Stomach (tissue), 9 donors: Measurements from ENCODE around the gene MAJIN. TPM values are rescaled to one million over a fixed set of nuclear protein-coding genes. Genes with fewer than 3 reads are reported as not detected.

Experiments
- DNase-seq, 2 donors: peaks; one replicate each; pipeline versions ENCODE4 v3.0.0 to v3.0.0-alpha.2; 2013 to 2019
- H3K27ac ChIP-seq, 5 donors: fragments of 200-600 bp in 4 of 5; sonication (generic) in 4 of 5; one replicate each; pipeline ENCODE4 v1.5.1; 2013 to 2019; ENCODE audit warnings: mild to moderate bottlenecking in 1 of 5, moderate library complexity in 1 of 5
- H3K27me3 ChIP-seq, 3 donors: fragments of 200-600 bp; sonication (generic); one replicate each; pipeline ENCODE4 v1.5.1; 2017 to 2019; ENCODE audit warnings: mixed run types in 1 of 3
- H3K36me3 ChIP-seq, 4 donors: fragments of 200-600 bp; sonication (generic); 1 replicate in 3 of 4; 2 replicates in 1 of 4; pipeline ENCODE4 v1.5.1; 2016 to 2019
- H3K4me1 ChIP-seq, 4 donors: fragments of 200-600 bp; sonication (generic); one replicate each; pipeline ENCODE4 v1.5.1; 2016 to 2019
- H3K4me3 ChIP-seq, 4 donors: fragments of 200-600 bp; sonication (generic) in 3 of 4; one replicate each; pipeline ENCODE4 v1.5.1; 2016 to 2019; ENCODE audit warnings: mild to moderate bottlenecking in 1 of 4
- H3K9me3 ChIP-seq, 4 donors: fragments of 200-600 bp; sonication (generic); one replicate each; pipeline ENCODE4 v1.5.1; 2016 to 2019
- EP300 ChIP-seq: sonication (generic); formaldehyde crosslinking; IDR thresholded peaks from one replicate; pipeline ENCODE4 v1.6.1; 2017; ENCODE audit warnings: antibody characterized with exemption
- POLR2A ChIP-seq, 4 donors: fragments of 450-650 bp; IDR thresholded peaks; one replicate each; pipeline ENCODE4 v1.6.1; 2016; ENCODE audit warnings: antibody characterized with exemption in 4 of 4, control low read depth in 2 of 4, mild to moderate bottlenecking in 1 of 4, moderate library complexity in 1 of 4
- POLR2AphosphoS5 ChIP-seq, 3 donors: sonication (generic); formaldehyde crosslinking; IDR thresholded peaks; one replicate each; pipeline ENCODE4 v1.6.1; 2016; ENCODE audit warnings: antibody characterized with exemption in 3 of 3
- WGBS, 5 donors: extraction: QIAGEN DNeasy Blood & Tissue Kit in 3 of 5; methylation state at CpG; one replicate each; pipeline versions ENCODE4 v1.1.5 to v1.1.7; 2013 to 2018; 5-methylcytosine and 5-hydroxymethylcytosine counted together
- intact Hi-C: fragments of 100-400 bp; cut with DNase I; formaldehyde crosslinking; loops from one replicate; pipeline ENCODE4 v1.15.1; 2023; ENCODE audit warnings: low total_unique reads
- polyA plus RNA-seq, 3 donors: library from polyadenylated mRNA; stranded (reverse); fragments of 200-250 nt; gene quantifications; one replicate each; pipeline ENCODE4 v1.2.3, GENCODE V29; 2013
- total RNA-seq, 5 donors: library from RNA; depleted of rRNA; stranded (reverse); fragments of >200 nt; gene quantifications; one replicate each; pipeline versions ENCODE4 v1.1.0 to v1.2.3, GENCODE V29; 2014 to 2016
- TF ChIP-seq, protein P1 (sequence below), 7 experiments: fragments of 450-650 bp in 4 of 7; fragments of 200-600 bp in 3 of 7; sonication (generic) in 3 of 7; IDR thresholded peaks; one replicate each; pipeline ENCODE4 v1.5.1; 2016 to 2019; ENCODE audit warnings: antibody characterized with exemption in 7 of 7, control low read depth in 2 of 7, mild to moderate bottlenecking in 1 of 7
- donor health status: healthy with polysubstance abuse.
- donor health status: Bipolar disorder and iron deficiency.
- donor health status: healthy.

The MAJIN gene
- total and polyA plus RNA-seq, 8 donors: 0.20 TPM; not detected in 7

- H3K4me3 ChIP-seq: peak within 1 kb of the TSS; percentile 59 to 93 (median 66)
- H3K27ac ChIP-seq: peak within 1 kb of the TSS; percentile 81 to 84 (median 83)
- peaks cover 22 to 29% (median 27%) of the 10 kb centered on the region in 4 donors for H3K36me3 ChIP-seq
- DNase-seq: peak; percentile 100
- 0 to 1% (median 0%) methylated on average over 20 to 57 of the region's 57 CpGs for WGBS, 5 donors
- H3K9me3 ChIP-seq: no peaks in the 10 kb centered on the region
- intact Hi-C loops: loop anchor here (10.0 kb wide), 1 partner anchor 78 kb away; the partner anchor contains the start of gene BATF2
- TF ChIP-seq, protein P1, sequence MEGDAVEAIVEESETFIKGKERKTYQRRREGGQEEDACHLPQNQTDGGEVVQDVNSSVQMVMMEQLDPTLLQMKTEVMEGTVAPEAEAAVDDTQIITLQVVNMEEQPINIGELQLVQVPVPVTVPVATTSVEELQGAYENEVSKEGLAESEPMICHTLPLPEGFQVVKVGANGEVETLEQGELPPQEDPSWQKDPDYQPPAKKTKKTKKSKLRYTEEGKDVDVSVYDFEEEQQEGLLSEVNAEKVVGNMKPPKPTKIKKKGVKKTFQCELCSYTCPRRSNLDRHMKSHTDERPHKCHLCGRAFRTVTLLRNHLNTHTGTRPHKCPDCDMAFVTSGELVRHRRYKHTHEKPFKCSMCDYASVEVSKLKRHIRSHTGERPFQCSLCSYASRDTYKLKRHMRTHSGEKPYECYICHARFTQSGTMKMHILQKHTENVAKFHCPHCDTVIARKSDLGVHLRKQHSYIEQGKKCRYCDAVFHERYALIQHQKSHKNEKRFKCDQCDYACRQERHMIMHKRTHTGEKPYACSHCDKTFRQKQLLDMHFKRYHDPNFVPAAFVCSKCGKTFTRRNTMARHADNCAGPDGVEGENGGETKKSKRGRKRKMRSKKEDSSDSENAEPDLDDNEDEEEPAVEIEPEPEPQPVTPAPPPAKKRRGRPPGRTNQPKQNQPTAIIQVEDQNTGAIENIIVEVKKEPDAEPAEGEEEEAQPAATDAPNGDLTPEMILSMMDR (IDR thresholded peaks at IDR 0.05): no peak
- TF ChIP-seq EP300 (no peak), POLR2AphosphoS5 (IDR thresholded peaks at IDR 0.05) (peak; percentile 72 to 89 (median 79)), POLR2A (IDR thresholded peaks at IDR 0.05) (peak in 2 of 4 donors; percentile 31 to 62)
- peaks cover 25 to 37% (median 36%) of the 10 kb centered on the region in 4 donors for H3K4me1 ChIP-seq
- H3K27me3 ChIP-seq: no peaks in the 10 kb centered on the region
These were observed 54.9 kb downstream of the MAJIN start, which contains the start of gene ATG2A for GRCh38 chr11:64916775-64917662. Gene ATG2A, minus strand, starts transcription at chr11:64917209. Its CDS starts 74 bp downstream, at chr11:64917135.

GRCh38 chr11:64916040-64916774 lies 55.7 kb downstream of the MAJIN start:
- Histone ChIP-seq H3K27me3 (no peaks in the 10 kb centered on the region), H3K9me3 (no peaks in the 10 kb centered on the region), H3K4me3 (peak overlapping the region; percentile 59 to 93 (median 66)), H3K4me1 (peaks cover 25 to 37% (median 36%) of the 10 kb centered on the region in 4 donors), H3K27ac (peak overlapping the region; percentile 81 to 84 (median 83)), H3K36me3 (peaks cover 31 to 37% (median 35%) of the 10 kb centered on the region in 4 donors)
- TF ChIP-seq POLR2A (IDR thresholded peaks at IDR 0.05) (no peak), EP300 (no peak), POLR2AphosphoS5 (IDR thresholded peaks at IDR 0.05) (peak in 1 of 3 donors; percentile 3)
- TF ChIP-seq, protein P1 (IDR thresholded peaks at IDR 0.05): no peak
- peak; percentile 52 to 80 for DNase-seq
- WGBS, 5 donors: 4 to 7% (median 6%) methylated on average over 19 to 23 of the region's 23 CpGs
- intact Hi-C loops: loop anchor here (10.0 kb wide), 1 partner anchor 79 kb away; the partner anchor contains the start of gene BATF2

GRCh38 chr11:64915376-64915887 lies 56.5 kb downstream of the MAJIN start:
- Histone ChIP-seq H3K27ac (peak overlapping the region in 3 of 5 donors; percentile 81 to 84 (median 83)), H3K4me1 (peaks cover 25 to 37% (median 36%) of the 10 kb centered on the region in 4 donors), H3K9me3 (no peaks in the 10 kb centered on the region), H3K36me3 (peaks cover 38 to 44% (median 43%) of the 10 kb centered on the region in 4 donors), H3K27me3 (no peaks in the 10 kb centered on the region), H3K4me3 (peak overlapping the region; percentile 59 to 93 (median 66))
- TF ChIP-seq EP300 (no peak), POLR2A (IDR thresholded peaks at IDR 0.05) (no peak), POLR2AphosphoS5 (IDR thresholded peaks at IDR 0.05) (no peak)
- TF ChIP-seq, protein P1 (IDR thresholded peaks at IDR 0.05): no peak
- DNase-seq: no peak
- intact Hi-C loops: loop anchor here (10.0 kb wide), 1 partner anchor 79 kb away; the partner anchor contains the start of gene BATF2
- 64 to 77% (median 69%) methylated on average over 7 of the region's 7 CpGs for WGBS, 5 donors
